GM19395 (cell line): ENCODE data around the gene CD2BP2.

Experiments
- ATAC-seq: cut with Tn5 transposase; IDR thresholded peaks from one replicate; pipeline ENCODE4 v1.9.1; 2021; ENCODE audit warnings: mild to moderate bottlenecking, moderate library complexity; ENCODE audit not compliant: unreplicated experiment

The CD2BP2 gene

GRCh38 chr16:30361180-30361579, 6.1 kb upstream of the CD2BP2 start:
- ATAC-seq = no peak

GRCh38 chr16:30359871-30360170, 4.7 kb upstream of the CD2BP2 start:
- ATAC-seq = no peak

GRCh38 chr16:30358990-30359870, 4.1 kb upstream of the CD2BP2 start:
- no peak for ATAC-seq

- no peak for ATAC-seq
These were observed 3.4 kb upstream of the CD2BP2 start for GRCh38 chr16:30358577-30358936.

GRCh38 chr16:30357715-30358576, 2.8 kb upstream of the CD2BP2 start:
- ATAC-seq = no peak

GRCh38 chr16:30357085-30357714, 2.1 kb upstream of the CD2BP2 start:
- no peak for ATAC-seq

- ATAC-seq = no peak
These were observed 1.4 kb upstream of the CD2BP2 start for GRCh38 chr16:30356401-30357084.

GRCh38 chr16:30355954-30356308, 823 bp upstream of the CD2BP2 start:
- no peak for ATAC-seq

GRCh38 chr16:30354423-30355143, 525 bp downstream of the CD2BP2 start:
- peak; percentile 7 for ATAC-seq

GRCh38 chr16:30353438-30354129, 1.5 kb downstream of the CD2BP2 start:
- ATAC-seq = no peak

- no peak for ATAC-seq
These were observed 2.4 kb downstream of the CD2BP2 start for GRCh38 chr16:30352488-30353401.

GRCh38 chr16:30351586-30352419, 3.3 kb downstream of the CD2BP2 start:
- ATAC-seq = no peak

GRCh38 chr16:30351001-30351441, 4.1 kb downstream of the CD2BP2 start:
- no peak for ATAC-seq

GRCh38 chr16:30350134-30350871, 4.8 kb downstream of the CD2BP2 start:
- ATAC-seq = peak; percentile 53

- ATAC-seq = no peak
These were observed 5.4 kb downstream of the CD2BP2 start for GRCh38 chr16:30349675-30350074.

GRCh38 chr16:30348929-30349328, 6.2 kb downstream of the CD2BP2 start:
- ATAC-seq = no peak

- no peak for ATAC-seq
These were observed 7.0 kb downstream of the CD2BP2 start for GRCh38 chr16:30348113-30348512.
